NCI-H2171 (cell line): ENCODE data around the gene TRERF1.

ENCODE experiments used
- DNase-seq: peaks from one replicate; lab custom pipeline; 2025; lab: John Stamatoyannopoulos, UW

Gene TRERF1

DNA sequence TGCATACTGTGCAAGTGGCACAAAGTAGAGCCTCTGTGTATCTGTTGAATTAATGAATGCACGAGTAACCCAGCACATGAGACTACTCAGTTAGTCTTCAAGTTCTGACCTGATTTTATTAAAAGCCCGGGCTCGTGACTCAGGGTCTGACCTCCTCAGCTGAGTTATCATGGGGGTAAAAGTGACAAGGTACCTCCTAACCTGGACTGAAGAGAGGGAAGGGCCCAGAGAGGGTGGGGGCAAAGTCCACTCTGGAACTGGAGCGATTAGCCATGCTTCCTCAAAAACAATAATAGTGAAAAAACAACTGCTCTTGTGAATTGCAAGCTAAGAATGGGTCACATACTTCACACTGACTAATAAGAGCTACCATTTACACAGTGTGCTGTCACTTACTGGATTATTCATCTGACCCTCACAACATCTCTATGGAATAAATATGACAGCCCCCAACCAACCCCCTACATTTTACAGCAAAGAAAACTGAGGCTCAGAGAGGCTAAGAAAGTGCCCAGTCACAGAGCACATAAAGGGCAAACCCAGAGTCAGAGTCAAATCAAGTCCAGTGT is 26.7 kb downstream of the TRERF1 start:
- no peak for DNase-seq

DNA sequence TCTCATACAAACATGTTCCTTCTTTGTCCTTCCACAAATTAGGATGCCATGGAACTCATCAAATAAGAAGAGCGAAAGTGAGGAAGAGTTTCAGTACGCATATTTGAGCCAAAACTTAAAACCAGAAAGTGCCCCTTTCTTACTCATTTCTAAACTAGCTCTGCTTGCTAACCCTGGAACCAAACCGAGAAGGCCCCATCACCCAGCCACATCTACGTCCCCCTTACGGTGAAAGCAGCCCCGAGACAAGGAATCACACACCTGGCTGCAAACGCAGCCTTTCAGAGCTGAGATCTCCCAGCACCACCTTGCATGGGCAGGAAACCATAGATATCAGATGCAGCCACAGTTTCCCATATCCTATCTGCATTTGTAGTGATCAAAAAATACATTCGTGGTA is 28.5 kb downstream of the TRERF1 start:
- DNase-seq, result no peak

DNA sequence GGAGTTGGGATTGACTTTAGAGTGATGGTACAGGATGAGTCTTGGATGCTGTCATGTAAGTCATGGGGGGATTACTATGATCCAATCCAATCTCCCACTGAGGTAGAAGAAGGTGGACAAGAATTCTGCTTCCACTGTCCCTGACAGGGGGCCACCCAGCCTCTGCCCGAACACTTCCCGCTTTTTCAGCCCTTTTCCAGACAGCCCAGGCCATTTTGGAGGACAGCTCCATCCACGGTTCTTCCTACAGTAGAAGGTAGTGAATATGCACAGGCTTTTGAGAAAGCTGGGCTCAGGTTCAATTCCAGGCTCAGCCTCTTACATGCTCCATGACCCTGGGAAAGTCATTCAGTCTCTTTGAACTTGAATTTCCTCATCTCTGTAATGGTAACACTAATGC is 31.0 kb downstream of the TRERF1 start:
- DNase-seq, result no peak

GRCh38 chr6:42419490-42420280 is 32.0 kb downstream of the TRERF1 start:
- DNase-seq, result no peak

GRCh38 chr6:42418724-42419123 is 33.0 kb downstream of the TRERF1 start:
- no peak for DNase-seq

- DNase-seq, result no peak
Measured at GRCh38 chr6:42417641-42418112, 34.0 kb downstream of the TRERF1 start.

DNA sequence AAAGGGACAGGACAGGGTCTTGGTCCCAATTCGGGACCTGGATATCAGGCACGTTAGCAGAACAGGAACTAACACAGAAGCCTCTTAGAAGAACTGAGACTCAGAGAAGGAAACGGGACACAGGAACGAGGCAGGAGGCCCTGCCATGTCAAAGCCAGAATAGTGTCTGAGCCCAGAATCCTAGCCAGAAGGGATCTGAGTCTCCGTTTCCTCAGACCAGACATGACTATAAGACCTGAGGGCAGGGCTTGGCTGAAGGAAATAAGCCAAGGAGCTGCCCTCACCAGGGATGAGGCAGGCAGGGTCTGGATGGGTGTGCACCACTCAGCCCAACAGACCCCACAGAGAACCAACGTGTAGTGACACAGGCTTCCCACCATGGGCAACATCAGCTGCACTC is 40.3 kb downstream of the TRERF1 start:
- DNase-seq, result no peak

- DNase-seq, result no peak
Measured at GRCh38 chr6:42410861-42411260, 40.9 kb downstream of the TRERF1 start.

- no peak for DNase-seq
Measured at GRCh38 chr6:42409581-42409980, 42.1 kb downstream of the TRERF1 start.

DNA sequence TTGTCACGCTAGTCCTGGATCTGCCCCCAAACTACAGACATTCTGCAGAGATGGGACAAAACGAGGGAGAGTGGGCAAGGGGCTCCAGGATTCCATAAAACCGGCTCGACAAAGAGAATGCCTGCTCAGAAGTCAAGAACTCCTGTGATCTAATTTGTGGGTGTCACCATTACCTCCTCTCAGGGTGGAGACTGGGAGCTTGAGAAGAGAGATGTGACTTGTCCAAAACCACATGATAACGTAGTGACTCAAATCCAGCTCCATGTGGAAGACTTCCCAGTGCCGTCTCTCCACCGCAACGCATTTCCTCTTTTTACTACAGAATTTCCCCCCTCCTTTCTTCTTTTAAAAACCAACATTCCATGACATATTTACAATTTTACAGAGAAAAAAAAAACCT is 44.3 kb downstream of the TRERF1 start:
- no peak for DNase-seq

- no peak for DNase-seq
Measured at GRCh38 chr6:42406306-42407280, 45.1 kb downstream of the TRERF1 start.

GRCh38 chr6:42405021-42405420 is 46.7 kb downstream of the TRERF1 start:
- DNase-seq, result no peak

GRCh38 chr6:42404484-42404883 is 47.2 kb downstream of the TRERF1 start:
- DNase-seq, result no peak

GRCh38 chr6:42403831-42404230 is 47.9 kb downstream of the TRERF1 start:
- DNase-seq, result no peak

GRCh38 chr6:42403421-42403820 is 48.3 kb downstream of the TRERF1 start:
- DNase-seq, result no peak

DNA sequence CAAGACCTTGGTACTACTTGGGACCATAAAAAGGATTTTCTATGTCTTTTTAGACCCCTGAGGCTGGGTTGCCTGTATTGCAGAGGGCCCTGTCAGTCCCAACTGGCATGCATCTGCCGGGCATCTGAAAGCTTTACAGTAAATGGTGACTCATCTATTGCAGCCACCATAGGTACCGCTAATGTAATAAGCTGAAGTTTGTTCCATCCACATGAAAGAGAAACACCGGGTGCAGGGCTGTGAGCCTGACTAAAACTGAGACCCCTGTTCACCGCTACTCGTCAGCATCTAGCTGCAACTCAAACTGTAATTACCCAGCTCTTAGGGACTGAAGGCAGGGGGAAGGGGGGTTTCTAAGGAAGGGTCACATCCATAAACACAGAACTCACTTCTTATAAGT is 49.5 kb downstream of the TRERF1 start:
- no peak for DNase-seq

GRCh38 chr6:42401613-42401951 is 50.1 kb downstream of the TRERF1 start:
- DNase-seq, result no peak

DNA sequence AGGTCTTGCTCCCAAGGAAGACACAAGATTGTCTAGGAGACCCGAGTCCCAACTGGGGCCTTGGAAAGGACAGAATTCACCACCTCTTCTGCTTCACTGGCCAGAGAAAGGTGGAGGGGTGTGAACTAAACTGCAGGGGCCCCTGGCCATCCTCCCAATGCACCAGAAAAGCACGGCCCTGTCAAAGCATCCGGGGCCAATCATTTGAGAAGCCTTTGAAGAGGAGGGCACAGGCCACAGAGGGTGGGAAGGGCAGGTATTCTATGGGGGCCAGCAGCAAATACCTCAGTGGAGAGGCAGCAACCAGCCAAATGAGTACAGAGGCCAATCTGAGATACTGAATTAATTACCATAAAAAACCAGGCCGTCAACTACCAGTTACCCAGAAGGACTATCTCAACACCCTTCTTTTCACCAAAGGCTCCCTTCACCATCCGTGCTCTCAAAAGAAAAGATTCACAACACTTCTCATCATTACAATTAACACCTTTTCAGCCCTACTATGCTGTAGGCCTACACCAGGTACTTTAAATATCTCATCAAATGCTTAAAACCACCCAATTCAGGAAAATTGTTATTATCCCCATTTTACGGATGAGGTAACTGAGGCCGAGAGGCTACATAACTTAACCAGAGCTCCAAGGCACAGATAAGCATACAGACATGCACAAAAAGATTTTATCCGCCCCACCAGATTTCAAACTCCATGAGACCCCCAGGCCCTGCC is 50.7 kb downstream of the TRERF1 start:
- no peak for DNase-seq

DNA sequence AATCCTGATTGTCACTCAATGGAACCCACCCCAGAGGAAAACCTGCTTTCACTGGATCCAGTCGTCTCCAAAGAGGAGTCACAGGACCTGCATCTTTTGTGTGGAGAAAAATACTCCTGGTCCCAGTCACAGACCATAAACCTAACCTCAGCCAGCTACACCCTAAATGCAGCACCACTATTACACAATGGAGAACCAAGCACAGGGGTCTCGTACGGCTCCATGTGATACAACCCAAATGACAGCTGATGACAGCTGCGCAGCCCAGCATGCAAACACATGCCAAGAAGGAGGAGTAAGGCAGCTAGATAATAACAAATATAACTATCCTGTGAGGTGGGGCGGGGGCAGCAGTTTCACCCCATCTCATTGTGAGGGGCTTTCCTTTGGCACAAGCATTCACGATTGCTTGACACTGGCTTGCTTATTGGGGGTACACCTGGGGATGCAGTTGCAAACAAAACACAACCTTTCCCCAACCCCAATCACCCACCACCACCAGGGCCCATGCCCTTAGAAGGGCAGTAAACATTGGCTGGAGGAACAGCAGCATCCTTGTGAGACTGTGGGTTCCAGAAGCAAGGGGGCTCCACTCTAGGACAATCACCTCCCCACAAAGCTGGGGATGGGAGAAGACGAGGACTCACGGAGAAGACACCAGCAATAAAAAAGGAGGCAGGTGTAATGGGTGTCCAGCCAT is 51.5 kb downstream of the TRERF1 start:
- no peak for DNase-seq

GRCh38 chr6:42396720-42397119 is 55.0 kb downstream of the TRERF1 start:
- DNase-seq, result no peak

GRCh38 chr6:42394881-42395620 is 56.7 kb downstream of the TRERF1 start:
- no peak for DNase-seq
